Ishikawa (cell line): ENCODE results near the gene ACCS.

ENCODE experiments used
- FOXM1 ChIP-seq: IDR thresholded peaks from 2 replicates; pipeline ENCODE4 v1.6.1; 2012; ENCODE audit warnings: low read depth, borderline replicate concordance
- YY1 ChIP-seq: IDR thresholded peaks from 2 replicates; pipeline ENCODE4 v1.6.1; 2012; ENCODE audit warnings: low read depth

DNA sequence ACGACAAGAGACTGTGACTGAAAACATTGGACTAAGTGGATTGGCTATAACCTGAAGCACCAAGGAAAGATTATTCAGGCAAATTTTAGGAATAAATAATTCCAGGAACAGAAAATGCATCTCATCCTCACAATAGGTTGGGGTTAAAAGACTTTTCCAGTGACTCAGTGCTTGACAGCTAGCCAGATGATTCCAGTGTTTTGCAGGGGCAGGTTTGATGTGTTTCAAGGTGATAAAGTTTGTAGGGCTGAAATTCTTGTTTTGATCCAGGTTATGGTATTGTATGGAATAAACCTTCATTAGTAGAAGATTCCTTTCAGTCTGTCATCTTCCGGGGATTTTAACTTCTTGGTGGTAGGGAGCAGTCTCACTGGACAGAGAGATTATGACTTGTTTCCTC is 31.8 kb downstream of the ACCS start:
- no peak for TF ChIP-seq YY1
- no peak for TF ChIP-seq FOXM1
